ENCODE results near the gene OR2T1.

OR2T1 gene

GRCh38 chr1:248388426-248388825, 14.4 kb upstream of the OR2T1 start:
- H3K4me3 ChIP-seq (ENCODE audit: low read depth, low read length): no peak overlapping the region
- no peak overlapping the region for H3K27ac ChIP-seq (ENCODE audit: extremely low read depth, low read depth, low read length)
- CTCF ChIA-PET: no interaction called here
- TF ChIP-seq ZSCAN16 (tag by site-specific recombination; IDR thresholded peaks at IDR 0.05) (no peak), ZSCAN4 (tag by site-specific recombination; IDR thresholded peaks at IDR 0.05) (no peak), ZNF341 (tag by site-specific recombination; IDR thresholded peaks at IDR 0.05; ENCODE audit: low read depth) (no peak), ZEB2 (tag by site-specific recombination; IDR thresholded peaks at IDR 0.05) (no peak), PRDM4 (tag by site-specific recombination; IDR thresholded peaks at IDR 0.05) (no peak), ZNF214 (tag by site-specific recombination; IDR thresholded peaks at IDR 0.05; ENCODE audit: borderline replicate concordance) (no peak), ZNF645 (tag by site-specific recombination; IDR thresholded peaks at IDR 0.05) (no peak), ZNF221 (tag by site-specific recombination; IDR thresholded peaks at IDR 0.05; ENCODE audit: borderline replicate concordance) (no peak)
- H3K36me3 ChIP-seq (ENCODE audit: control insufficient read depth in 2 of 2, insufficient read depth in 1 of 2, low read length in 2 of 2): no peaks in the 10 kb centered on the region
- H3K4me1 ChIP-seq (ENCODE audit: control insufficient read depth, insufficient read depth, low read length): no peaks in the 10 kb centered on the region
- POLR2A ChIA-PET: no interaction called here
- H3K9me3 ChIP-seq (ENCODE audit: control insufficient read depth, insufficient read depth, low read depth, low read length): no peaks in the 10 kb centered on the region

GRCh38 chr1:248393050-248393449, 9.8 kb upstream of the OR2T1 start:
- H3K36me3 ChIP-seq (ENCODE audit: control insufficient read depth in 2 of 2, insufficient read depth in 1 of 2, low read length in 2 of 2): no peaks in the 10 kb centered on the region
- ChIA-PET POLR2A (no interaction called here), CTCF (no interaction called here)
- H3K4me3 ChIP-seq (ENCODE audit: low read depth, low read length): no peak overlapping the region
- no peaks in the 10 kb centered on the region for H3K4me1 ChIP-seq (ENCODE audit: control insufficient read depth, insufficient read depth, low read length)
- H3K27ac ChIP-seq (ENCODE audit: extremely low read depth, low read depth, low read length): no peak overlapping the region
- TF ChIP-seq ZNF391 (tag by site-specific recombination; IDR thresholded peaks at IDR 0.05; ENCODE audit: borderline replicate concordance, low read depth) (no peak), ZNF658 (tag by site-specific recombination; IDR thresholded peaks at IDR 0.05) (no peak), ZNF311 (tag by site-specific recombination; IDR thresholded peaks at IDR 0.05; ENCODE audit: borderline replicate concordance) (no peak), ZNF26 (tag by site-specific recombination; IDR thresholded peaks at IDR 0.05) (no peak), ZNF19 (tag by site-specific recombination; IDR thresholded peaks at IDR 0.05; ENCODE audit: low read depth) (no peak), OSR2 (tag by site-specific recombination; IDR thresholded peaks at IDR 0.05) (no peak), ZNF692 (tag by site-specific recombination; IDR thresholded peaks at IDR 0.05) (no peak), ZNF138 (tag by site-specific recombination; IDR thresholded peaks at IDR 0.05; ENCODE audit: borderline replicate concordance) (no peak), OVOL3 (tag by site-specific recombination; IDR thresholded peaks at IDR 0.05) (no peak), KLF17 (tag by site-specific recombination; IDR thresholded peaks at IDR 0.05) (no peak), ZNF335 (tag by site-specific recombination; conservative IDR thresholded peaks at IDR 0.05) (no peak), ZNF701 (tag by site-specific recombination; IDR thresholded peaks at IDR 0.05) (no peak), ZNF280D (tag by site-specific recombination; IDR thresholded peaks at IDR 0.05) (no peak), ZNF621 (tag by site-specific recombination; IDR thresholded peaks at IDR 0.05) (no peak), ZNF157 (tag by site-specific recombination; IDR thresholded peaks at IDR 0.05) (no peak), ZNF146 (tag by site-specific recombination; IDR thresholded peaks at IDR 0.05) (no peak)
- no peaks in the 10 kb centered on the region for H3K9me3 ChIP-seq (ENCODE audit: control insufficient read depth, insufficient read depth, low read depth, low read length)

Data from HEK293 (cell line).